GM19025 (cell line): Measurements from ENCODE around the gene RAB33B.
"Not testable (repeated sequence)": the region's sequence is repeated elsewhere in the genome, so short reads cannot be mapped to it uniquely, and the experiment has no call there.

Source experiments
- ATAC-seq: cut with Tn5 transposase; IDR thresholded peaks from one replicate; pipeline ENCODE4 v1.9.1; 2021; ENCODE audit warnings: mild to moderate bottlenecking, low read depth, moderate library complexity; ENCODE audit not compliant: unreplicated experiment

The RAB33B gene

GRCh38 chr4:139461022-139461628, 7.2 kb downstream of the RAB33B start:
- ATAC-seq = no peak

DNA sequence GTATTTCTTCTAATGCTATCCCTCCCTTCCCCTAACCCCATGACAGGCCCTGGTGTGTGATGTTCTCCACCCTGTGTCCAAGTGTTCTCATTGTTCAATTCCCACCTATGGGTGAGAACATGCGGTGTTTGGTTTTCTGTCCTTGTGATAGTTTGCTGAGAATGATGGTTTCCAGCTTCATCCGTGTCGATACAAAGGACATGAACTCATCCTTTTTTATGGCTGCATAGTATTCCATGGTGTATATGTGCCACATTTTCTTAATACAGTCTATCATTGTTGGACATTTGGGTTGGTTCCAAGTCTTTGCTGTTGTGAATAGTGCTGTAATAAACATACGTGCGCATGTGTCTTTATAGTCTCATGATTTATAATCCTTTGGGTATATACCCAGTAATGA, 10.6 kb downstream of the RAB33B start:
- not testable (repeated sequence) for ATAC-seq

DNA sequence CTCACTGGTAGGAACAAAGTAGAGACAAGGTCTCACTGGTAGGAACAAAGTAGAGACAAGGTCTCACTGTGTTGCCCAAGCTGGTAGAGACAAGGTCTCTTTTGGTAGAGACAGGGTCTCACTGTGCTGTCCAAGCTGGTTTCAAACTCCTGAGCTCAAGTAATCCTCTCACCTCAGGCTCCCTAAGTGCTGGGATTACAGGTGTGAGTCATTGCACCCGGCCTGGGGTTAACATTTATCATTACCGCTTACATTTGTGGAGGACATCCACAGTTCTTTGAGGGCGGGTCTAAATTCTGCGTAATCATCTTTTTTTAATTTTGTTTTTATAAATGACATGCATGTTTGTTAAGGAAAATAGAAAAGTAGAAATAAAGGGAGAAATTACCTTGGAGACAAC, 12.0 kb downstream of the RAB33B start:
- no peak for ATAC-seq

DNA sequence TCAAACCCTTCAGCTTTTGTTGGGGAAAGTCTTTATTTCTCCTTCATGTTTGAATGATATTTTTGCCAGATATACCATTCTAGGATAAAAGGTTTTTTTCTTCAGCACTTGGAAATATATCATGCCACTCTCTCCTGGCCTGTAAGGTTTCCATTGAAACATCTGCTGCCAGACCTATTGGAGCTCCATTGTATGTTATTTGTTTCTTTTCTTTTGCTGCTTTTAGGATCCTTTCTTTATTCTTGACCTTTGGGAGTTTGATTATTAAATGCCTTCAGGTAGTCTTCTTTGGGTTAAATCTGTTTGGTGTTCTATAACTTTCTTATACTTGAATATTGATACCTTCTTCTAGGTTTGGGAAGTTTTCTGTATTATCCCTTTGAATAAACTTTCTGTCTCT, 14.8 kb downstream of the RAB33B start:
- not testable (repeated sequence) for ATAC-seq

DNA sequence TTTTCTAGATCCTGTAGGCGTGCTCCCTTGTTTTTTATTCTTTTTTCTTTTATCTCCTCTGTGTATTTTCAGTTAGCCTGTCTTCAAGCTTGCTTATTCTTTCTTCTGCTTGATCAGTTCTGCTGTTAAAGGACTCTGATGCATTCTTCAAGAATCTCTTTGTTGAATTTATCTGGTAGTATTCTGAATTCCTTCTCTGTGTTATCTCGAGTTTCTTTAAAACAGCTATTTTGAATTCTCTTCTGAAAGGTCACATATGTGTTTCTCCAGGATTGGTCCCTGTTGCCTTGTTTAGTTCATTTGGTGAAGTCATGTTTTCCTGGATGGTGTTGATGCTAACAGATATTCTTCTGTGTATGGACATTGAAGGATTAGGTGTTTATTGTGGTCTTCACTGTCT, 15.3 kb downstream of the RAB33B start:
- no peak for ATAC-seq

DNA sequence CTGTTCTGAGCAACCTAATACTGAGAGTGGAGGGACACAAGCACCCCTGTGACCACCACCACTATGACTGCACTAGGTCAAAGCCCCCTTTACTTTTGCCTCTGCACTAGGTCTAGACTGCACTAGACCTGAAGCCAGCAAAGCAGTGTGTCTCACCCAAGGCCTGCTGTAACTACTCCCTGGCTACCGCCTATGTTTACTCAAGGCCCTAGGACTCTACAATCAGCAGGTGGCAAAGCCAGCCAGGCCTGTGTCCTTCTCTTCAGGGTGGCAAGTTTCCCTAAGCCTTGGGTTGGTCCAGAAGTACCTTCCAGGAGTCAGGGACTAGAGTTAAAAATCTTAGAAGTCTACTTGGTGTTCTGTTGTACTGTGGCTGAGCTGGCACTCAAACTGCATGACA, 15.9 kb downstream of the RAB33B start:
- no peak for ATAC-seq

GRCh38 chr4:139470295-139470694, 16.4 kb downstream of the RAB33B start:
- ATAC-seq = no peak

- no peak for ATAC-seq
These were observed 17.2 kb downstream of the RAB33B start for GRCh38 chr4:139470997-139471665.

- ATAC-seq = no peak
These were observed 18.9 kb downstream of the RAB33B start for GRCh38 chr4:139472852-139473251.

GRCh38 chr4:139476363-139476762, 22.4 kb downstream of the RAB33B start:
- no peak for ATAC-seq

DNA sequence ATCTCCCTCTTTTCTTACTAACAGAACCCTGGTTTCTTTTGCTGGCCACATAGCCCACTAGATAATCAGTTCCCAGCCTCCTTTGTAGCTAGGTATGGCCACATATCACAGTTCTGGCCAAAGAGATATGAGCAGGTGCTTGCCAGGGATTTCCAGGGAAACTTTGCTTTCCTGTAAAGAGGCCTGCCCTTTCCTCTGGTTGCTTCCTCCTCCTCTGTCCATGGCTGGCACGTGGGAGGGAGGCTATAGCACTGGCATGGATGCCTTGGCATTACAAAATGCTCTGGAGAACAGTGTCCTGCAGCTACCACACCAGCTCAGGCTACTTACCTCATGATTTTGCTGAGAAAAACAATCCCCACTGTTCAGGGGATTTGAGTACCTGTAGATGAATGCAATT, 27.5 kb downstream of the RAB33B start:
- no peak for ATAC-seq

GRCh38 chr4:139483000-139483399, 29.1 kb downstream of the RAB33B start:
- ATAC-seq = no peak

- no peak for ATAC-seq
These were observed 30.9 kb downstream of the RAB33B start for GRCh38 chr4:139484783-139485311.

DNA sequence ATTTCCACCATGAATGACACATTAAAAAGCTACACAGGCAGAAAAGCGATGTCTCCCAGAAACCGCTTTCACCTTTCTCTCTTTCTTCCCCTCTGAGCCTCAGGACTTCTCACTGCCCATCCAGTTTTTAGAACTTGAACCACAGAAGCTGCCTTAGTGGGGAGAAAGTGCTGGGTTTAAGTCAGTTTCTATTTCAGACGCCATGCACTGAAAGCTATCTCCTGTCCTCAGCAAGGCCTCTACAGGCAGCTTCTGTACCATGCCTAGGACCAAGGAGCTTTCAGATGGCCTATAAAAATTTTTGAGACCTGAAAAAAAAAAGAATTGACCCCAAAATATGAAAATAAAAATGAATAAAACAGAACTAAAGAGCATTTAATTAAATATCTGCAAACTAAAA, 34.5 kb downstream of the RAB33B start:
- ATAC-seq = no peak

GRCh38 chr4:139489638-139490037, 35.7 kb downstream of the RAB33B start:
- ATAC-seq = no peak

- ATAC-seq = no peak
These were observed 38.5 kb downstream of the RAB33B start for GRCh38 chr4:139492429-139492828.

DNA sequence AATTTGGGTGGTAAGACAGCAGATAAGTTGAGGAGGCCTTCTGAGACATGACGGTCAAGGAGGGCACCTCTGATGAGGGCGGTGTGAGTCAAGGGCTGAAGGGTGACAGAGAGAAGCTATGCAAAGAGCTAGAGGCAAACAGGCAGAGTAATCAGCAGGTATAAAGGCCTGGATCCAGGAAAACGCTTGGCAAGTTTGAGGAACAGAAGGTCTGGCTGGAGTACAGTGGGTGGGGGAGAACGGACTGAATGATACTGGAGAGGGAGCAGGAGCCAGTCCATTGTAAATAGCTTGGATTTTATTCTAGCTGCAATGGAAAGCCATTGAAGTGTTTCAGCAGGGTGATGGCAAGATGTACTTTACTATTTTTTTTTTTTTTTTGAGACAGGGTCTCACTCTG, 39.3 kb downstream of the RAB33B start:
- no peak for ATAC-seq

DNA sequence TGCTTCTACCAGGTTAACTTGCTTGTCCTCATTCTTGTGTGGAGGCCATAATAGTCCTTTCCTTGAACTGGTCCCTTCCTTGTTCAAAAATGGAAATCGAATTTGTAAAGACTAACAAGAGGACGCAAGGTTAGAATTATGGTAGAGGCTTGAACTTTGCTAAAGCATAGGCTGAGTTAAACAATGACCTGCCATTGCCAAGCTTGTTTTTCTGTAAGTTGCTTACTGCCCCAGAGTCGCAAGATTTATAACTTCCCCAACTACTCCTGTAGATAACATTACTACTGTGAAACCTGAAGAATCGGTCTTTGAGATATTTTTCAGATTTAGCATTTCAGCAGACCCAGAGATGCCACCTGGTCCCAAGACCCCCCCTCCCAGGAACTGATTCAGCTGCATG, 45.3 kb downstream of the RAB33B start:
- no peak for ATAC-seq

DNA sequence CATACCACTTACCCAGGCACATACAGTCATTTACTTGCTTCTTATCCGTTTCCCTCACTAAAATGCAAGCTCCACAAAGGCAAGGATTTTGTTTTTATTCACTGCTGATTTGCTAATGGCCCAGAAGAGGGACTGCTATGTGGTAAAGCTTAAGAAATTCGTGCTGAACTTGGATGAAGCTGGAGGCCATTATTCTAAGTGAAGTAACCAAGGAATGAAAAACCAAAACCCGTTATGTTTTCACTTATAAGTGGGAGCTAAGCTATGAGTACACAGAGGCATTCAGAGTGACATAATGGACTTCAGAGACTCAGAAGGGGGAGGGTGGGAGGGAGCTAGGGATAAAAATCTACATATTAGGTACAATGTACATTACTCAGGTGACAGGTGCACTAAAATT, 47.2 kb downstream of the RAB33B start:
- ATAC-seq = no peak

DNA sequence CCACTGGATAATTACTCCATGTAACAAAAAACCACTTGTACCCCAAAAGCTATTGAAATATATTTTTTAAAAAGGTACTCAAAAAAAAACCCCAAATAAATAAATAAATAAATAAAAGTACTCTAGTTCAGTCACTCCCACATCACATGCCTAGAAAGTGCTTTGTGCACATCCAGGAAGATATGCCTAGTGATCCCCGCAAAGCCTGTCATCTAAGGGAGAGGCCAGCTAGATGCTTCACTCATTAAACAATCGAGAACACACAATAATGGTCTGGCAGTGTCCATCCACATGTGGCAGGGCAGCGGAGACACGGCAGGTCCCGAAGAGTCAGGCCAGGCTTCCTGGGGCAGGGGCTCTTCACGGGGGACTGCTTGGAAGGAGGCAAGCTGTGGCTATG, 47.6 kb downstream of the RAB33B start:
- ATAC-seq = no peak

DNA sequence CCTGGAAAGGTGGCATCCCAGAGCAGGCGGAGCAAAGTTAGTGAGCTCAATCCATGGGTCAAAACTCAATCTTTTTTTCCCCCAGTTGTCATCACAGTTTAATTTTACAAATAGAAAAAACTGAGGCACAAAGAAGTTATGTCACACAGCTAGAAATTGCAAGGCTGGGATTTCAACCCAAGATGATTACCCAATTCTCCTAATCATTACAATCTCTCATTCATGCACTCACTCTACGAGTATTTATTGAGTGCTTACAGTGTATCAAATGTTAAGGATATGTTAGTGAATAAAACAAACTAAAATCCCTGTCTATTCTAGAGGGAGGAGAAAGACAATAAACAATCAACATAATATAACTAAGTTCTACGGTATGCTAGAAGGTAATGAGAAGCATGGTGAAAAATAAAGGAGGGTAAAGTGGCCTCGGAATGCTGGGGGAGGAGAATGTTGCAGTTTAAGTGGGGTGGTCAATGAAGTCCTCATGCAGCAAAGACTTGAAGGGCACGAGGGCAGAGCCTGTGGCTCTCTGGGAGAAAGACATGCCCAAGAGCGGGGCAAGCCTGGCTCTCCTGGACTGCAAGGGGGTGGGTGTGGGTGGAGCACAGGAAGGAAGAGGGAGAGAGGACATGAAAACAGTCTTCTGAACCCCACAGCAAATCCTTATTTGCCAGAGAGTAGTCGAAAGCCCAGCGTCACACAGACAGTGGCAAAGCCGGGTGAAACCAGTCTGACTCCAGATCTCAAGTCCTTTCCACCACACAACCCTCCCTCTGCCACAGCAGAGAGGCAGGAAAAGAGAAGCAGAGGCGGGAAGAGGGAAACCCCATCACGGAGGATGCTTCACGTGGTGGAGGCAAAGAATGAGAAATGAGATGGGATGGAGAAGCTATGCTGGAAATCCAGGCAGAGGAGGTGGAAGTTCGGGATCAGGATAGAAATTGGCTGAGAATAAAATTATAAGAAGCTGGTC, 48.3 kb downstream of the RAB33B start:
- no peak for ATAC-seq
